MV-4-11 (cell line): Measurements from ENCODE around the gene EXOC4.
A peak's percentile ranks its signal among the peaks of the same experiment; 100 is the strongest.
"Not testable (repeated sequence)": the region's sequence is repeated elsewhere in the genome, so short reads cannot be mapped to it uniquely, and the experiment has no call there.

Source experiments
- DNase-seq: peaks from one replicate; lab custom pipeline; 2025; lab: John Stamatoyannopoulos, UW

The EXOC4 gene

GRCh38 chr7:134040988-134041387, 788.1 kb downstream of the EXOC4 start:
- DNase-seq: no peak

DNA sequence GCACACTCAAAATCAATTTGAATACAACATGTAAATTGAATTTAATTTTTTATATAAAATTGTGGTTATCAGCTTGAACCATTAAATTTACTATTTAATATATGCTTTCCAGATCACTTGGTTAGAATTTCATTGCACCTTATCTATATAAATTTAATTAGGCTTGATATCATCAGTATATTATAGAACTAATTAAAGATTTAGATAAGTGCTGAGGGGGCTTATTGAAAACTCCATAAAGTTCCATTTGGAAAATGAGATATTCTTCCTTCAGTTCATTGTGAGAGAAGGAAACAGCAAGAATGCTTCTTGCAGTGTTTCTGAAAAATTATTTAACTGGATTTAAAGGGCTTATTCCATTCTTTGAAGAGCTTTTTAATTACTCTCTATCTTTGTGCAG, 788.6 kb downstream of the EXOC4 start:
- DNase-seq: no peak

- DNase-seq: peak; percentile 64
Observed at GRCh38 chr7:134042307-134042706, 789.4 kb downstream of the EXOC4 start.

GRCh38 chr7:134044682-134045081, 791.8 kb downstream of the EXOC4 start:
- no peak for DNase-seq

DNA sequence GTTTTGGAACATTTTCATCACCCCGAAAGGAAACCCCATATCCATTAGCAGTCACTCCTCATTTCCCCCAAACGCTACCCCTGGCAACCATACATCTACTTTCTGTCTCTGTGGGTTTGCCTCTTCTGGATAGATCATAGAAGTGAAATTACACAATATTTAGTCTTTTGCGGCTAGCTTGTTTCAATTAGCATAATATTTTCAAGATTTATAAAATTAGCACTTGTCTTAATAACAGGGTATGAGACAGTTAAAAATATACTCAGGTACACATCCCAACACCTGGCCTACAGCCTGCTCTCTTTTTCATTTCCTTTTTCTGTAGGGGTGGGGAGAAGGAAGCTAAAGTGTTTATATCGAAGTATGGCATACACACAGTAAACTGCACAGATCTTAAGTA, 792.8 kb downstream of the EXOC4 start:
- DNase-seq: peak; percentile 6

DNA sequence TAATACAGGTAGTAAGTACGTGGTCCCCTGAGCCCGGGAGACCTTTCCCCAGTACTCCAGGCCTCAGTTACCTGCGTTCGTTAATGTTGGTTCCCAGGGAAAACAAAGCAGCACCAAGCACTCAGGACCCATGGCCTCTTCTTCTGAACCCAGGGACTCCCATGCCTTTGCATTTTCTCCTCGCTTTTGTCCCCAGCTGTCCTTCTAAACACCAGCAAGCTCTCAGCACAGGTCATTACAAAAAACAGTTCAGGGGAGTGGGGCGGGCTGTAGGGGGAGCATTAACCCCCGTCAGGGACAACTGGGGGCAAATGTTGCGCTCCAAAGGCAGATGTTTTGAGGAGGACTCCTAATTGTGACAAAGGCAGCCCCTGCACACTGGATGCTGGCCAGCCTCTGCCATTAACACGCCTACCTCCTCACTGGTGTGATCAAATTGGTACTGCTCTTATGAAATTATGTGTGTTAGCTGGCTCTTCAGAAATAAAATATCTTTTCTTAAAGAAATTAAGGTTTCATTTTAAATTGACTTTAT, 793.8 kb downstream of the EXOC4 start:
- DNase-seq: no peak

DNA sequence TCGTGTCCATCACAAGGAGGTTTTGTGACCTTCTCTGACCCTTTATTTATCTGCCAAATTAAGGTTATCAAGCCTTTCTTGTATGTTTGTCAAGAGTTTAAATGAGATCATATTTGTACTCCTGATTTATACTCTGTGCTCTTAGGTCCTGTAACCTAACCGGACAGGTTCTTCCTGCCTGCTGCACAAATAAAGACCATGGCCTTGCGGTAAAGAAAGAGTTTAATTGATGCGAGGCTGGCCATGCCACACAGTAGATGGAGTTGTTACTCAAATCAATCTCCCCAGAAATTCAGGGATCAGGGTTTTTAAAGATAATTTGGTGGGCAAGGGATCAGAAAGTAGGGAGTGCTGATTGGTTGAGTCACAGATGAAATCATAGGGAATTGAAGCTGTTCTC, 794.8 kb downstream of the EXOC4 start:
- no peak for DNase-seq

DNA sequence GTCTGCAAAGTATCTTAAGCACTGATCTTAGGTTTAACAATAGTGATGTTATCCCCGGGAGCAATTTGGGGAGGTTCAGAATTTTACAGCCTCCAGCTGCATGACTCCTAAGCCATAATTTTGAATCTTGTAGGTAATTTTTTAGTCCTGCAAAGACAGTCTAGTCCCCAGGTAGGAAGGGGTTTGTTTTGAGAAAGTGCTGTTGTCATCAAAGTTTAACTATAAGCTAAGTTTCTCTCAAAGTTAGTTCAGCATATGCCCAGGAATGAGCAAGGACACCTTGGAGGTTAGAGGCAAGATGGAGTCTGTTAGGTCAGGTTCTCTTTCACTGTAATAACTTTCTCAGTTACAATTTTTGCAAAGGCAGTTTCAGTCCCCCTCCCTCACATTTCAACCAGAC, 795.3 kb downstream of the EXOC4 start:
- DNase-seq: no peak

GRCh38 chr7:134051020-134051419, 798.1 kb downstream of the EXOC4 start:
- DNase-seq: no peak

GRCh38 chr7:134056816-134057215, 803.9 kb downstream of the EXOC4 start:
- no peak for DNase-seq

GRCh38 chr7:134058521-134058920, 805.6 kb downstream of the EXOC4 start:
- DNase-seq: no peak

GRCh38 chr7:134058980-134059379, 806.1 kb downstream of the EXOC4 start:
- DNase-seq: peak; percentile 75

DNA sequence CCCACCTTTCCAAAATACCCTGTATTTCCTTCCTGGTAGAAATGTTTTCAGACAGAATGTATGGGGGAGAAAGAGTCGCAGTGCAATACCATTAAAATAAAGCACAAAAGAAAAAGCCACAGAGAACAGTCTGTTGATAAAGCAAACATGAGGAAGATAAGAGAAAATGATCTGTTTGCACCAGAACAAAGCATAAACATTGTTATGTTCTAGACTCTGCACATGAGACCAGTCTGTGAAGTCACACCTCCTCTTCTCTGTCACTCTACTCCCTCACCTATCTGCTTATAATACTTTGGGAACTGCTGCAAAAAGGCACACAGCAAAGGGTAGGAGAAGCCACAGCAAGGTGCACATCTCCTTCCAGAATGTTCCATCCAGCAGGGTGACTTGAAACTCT, 807.0 kb downstream of the EXOC4 start:
- DNase-seq: no peak

DNA sequence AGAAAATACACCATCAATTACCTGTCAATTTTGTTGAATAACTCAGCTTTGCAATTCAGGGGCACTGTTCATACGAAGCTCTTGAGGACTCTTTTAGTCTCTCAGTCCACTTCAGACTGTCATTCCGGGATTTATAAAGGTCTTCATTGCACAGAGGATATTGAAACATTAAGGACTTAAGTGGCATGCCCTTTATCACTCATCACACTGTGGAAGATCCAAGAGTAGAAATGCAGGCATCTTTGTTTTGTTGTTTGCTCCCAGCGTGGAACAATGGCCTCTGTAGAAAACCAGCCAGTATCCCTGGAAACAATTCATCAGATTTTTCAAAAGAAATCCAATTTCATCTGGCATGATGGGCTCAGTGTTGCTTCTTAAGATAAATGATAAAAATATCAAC, 808.0 kb downstream of the EXOC4 start:
- DNase-seq: no peak

DNA sequence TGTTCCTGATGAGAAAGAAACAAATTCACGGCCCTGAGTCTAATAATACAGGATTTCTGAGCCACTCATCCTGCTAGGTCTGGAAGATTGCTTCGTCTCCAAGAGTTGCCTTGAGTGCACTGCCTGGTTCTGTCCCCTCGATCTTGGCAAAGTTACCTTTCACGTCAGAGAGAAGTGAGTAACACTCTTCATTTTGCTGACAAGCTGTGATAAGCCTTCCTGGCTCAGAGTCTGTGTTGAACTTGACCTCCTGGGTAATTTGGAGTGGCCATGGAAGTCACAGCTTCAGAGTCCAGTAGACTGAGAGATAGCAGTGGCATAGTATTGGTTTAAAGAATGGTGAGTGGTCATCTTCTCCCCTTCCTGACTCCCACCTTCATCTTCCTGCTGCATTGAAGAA, 809.6 kb downstream of the EXOC4 start:
- DNase-seq: no peak

- no peak for DNase-seq
Observed at GRCh38 chr7:134065415-134065814, 812.5 kb downstream of the EXOC4 start.

- no peak for DNase-seq
Observed at GRCh38 chr7:134067164-134067563, 814.3 kb downstream of the EXOC4 start.

DNA sequence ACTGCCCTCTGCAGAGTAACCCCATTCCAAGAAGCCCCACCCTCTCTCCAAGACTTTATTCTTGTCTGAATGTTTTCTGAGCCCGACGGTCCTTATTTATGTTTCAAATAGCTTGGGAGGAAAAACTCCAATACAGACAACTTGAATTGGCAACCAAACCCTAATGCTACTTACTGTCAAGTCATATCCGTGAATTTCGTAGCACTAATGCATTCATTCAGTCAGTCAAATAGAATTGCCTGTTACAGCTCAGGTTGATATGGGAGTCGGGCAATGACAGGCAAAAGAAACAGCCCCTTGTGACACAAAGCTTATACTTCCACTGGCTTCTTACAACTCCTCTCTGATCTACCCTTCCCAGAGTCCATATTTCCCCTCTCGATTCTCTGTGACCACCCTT, 815.8 kb downstream of the EXOC4 start:
- DNase-seq: no peak

DNA sequence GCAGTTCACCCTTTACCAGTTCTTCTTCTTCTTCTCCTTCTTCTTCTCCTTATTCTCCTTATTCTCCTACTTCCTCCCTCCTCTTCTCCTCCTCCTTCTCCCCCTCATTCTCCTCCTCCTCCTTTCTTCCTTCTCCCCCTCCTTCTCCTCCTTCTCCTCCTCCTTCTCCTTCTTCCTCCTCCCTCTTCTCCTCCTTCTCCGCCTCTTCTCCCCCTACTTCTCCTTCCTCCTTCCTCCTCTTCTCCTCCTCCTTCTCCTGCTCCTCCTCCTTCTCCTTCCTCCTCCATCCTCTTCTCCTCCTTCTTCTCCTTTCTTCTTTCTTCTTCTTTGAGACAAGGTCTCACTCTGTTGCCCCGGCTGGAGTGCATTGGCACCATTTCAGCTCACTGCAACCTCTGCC, 816.3 kb downstream of the EXOC4 start:
- no peak for DNase-seq

DNA sequence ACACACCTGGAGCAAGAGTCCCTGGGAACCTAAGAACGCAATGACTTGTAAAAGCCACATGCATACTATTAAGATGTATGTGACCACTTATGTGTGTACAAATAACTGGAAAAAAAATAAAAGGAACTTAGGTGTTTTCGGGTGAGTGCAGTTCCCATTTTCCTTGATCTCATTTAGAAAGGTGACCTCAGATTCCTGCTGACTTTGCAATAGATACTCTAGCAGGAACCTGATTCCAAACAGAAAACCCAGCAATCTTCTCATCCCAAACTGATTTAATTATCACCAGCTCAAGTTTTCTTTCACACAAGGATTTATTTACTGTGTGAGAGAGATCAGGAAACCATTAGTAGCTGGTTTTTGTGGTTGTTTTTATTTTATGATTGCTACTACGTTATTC, 817.8 kb downstream of the EXOC4 start:
- no peak for DNase-seq

GRCh38 chr7:134071355-134072331, 818.8 kb downstream of the EXOC4 start:
- DNase-seq: no peak

DNA sequence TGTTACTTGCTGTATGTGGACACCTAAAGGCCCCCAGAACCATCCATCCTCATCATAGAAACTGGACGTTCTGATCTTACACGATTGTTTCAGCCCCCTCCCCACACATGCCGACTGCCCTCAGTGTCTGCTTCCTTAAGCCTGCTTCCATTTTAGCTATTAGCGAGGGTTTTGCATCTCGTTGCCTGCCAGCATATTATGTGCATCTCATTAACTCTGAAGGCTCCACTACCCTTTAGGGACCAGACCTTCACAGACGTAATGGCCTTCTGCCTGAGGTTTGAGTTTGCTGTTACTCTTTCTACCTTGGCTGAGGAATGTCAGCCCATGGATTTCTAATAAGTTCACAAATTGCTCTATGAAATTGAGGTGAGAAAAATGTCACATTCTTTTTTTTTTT, 820.4 kb downstream of the EXOC4 start:
- no peak for DNase-seq

DNA sequence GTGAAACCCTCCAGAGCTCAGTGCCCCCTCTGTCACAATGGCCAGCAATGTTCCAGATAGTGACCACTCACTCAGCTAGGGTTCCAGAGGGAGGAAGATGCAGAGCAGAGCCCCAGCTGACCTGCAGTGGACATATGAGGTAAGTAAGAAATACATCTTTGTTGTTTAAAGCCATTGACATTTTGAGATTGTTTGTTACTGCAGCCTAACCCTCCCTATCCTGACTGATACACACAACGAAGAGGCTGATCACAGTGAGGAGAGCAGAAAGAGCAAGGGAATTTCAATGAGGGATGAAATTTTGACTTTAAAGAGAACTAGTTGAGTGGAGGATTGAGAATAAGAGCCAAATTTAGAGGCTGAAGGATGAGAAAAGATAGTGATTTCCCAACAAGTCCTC, 822.9 kb downstream of the EXOC4 start:
- DNase-seq: no peak

DNA sequence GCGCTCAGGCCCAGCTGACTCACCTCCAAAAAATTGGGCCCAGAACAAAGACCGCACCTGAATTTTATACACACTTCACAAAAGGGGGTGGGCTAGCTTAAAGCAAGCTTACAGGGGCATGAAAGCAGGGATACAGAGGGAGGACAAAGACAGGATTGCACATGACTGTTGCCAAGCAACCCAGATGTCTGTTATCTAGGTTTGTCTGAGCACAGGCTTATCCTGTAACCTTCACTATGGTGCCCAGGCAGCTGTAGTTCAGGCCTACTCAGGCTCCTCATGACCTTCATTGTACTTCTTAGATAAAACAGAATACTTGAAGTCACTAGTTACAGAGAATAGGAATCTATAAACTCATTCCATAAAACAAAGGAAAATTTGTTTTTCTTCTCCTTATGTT, 824.7 kb downstream of the EXOC4 start:
- not testable (repeated sequence) for DNase-seq
